Hepatocyte (in vitro differentiated cells): ENCODE results near the gene TRRAP.

Source experiments
- EZH2 ChIP-seq: fragments of 200-600 bp; sonication (generic); IDR thresholded peaks from 2 replicates; pipeline ENCODE4 v1.6.1; 2016; ENCODE audit warnings: antibody characterized with exemption, mild to moderate bottlenecking, borderline replicate concordance
- EZH2phosphoT487 ChIP-seq: fragments of 200-600 bp; sonication (generic); IDR thresholded peaks from one replicate; pipeline ENCODE4 v1.6.1; 2018; ENCODE audit warnings: antibody characterized with exemption, mild to moderate bottlenecking, low read depth, moderate library complexity; ENCODE audit not compliant: unreplicated experiment, severe bottlenecking
- TF ChIP-seq, protein P1 (sequence below): fragments of 200-600 bp; sonication (generic); IDR thresholded peaks from 2 replicates; pipeline ENCODE4 v1.5.1; 2016; ENCODE audit warnings: antibody characterized with exemption, mild to moderate bottlenecking; ENCODE audit not compliant: poor library complexity

DNA sequence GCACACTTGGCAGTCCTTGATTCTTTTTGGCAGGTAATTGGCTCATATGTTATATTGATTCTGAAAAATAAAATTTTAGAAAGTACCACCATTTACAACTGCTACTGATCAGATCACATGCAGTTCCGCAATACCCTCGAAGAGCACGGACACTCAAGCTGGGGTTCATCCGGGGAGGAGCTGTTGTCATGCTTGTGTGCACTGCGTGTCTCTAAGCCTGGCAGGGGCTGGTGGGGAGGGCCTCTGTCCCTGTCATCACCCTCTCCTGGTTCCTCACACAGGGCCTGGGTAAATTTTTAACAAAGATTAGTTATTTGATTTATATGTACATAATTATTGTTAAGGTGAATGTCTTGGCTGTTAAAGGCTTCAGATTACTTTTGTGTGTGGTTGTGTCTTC lies 45.2 kb downstream of the TRRAP start:
- TF ChIP-seq, protein P1, sequence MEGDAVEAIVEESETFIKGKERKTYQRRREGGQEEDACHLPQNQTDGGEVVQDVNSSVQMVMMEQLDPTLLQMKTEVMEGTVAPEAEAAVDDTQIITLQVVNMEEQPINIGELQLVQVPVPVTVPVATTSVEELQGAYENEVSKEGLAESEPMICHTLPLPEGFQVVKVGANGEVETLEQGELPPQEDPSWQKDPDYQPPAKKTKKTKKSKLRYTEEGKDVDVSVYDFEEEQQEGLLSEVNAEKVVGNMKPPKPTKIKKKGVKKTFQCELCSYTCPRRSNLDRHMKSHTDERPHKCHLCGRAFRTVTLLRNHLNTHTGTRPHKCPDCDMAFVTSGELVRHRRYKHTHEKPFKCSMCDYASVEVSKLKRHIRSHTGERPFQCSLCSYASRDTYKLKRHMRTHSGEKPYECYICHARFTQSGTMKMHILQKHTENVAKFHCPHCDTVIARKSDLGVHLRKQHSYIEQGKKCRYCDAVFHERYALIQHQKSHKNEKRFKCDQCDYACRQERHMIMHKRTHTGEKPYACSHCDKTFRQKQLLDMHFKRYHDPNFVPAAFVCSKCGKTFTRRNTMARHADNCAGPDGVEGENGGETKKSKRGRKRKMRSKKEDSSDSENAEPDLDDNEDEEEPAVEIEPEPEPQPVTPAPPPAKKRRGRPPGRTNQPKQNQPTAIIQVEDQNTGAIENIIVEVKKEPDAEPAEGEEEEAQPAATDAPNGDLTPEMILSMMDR, result no peak
- no peak for TF ChIP-seq EZH2
- no peak for TF ChIP-seq EZH2phosphoT487
